Kidney capillary endothelial cell (primary cell): ENCODE data around the gene WDR83.
"Not testable (repeated sequence)": the region's sequence is repeated elsewhere in the genome, so short reads cannot be mapped to it uniquely, and the experiment has no call there.

Experiments
- DNase-seq: peaks from one replicate; pipeline ENCODE4 v3.0.0-alpha.2; 2018; ENCODE audit warnings: low spot score

Gene WDR83

GRCh38 chr19:12687496-12688196, 21.0 kb downstream of the WDR83 start, which contains the start of gene GNG14:
TSS of gene GNG14 (plus strand) at chr19:12687998. CDS start at chr19:12688049, 51 bp downstream.
- DNase-seq = no peak

GRCh38 chr19:12689012-12689411, 22.4 kb downstream of the WDR83 start:
- no peak for DNase-seq

GRCh38 chr19:12689581-12690216, 23.1 kb downstream of the WDR83 start:
- DNase-seq = no peak

- DNase-seq = no peak
These were observed 26.4 kb downstream of the WDR83 start for GRCh38 chr19:12692960-12693359.

GRCh38 chr19:12694641-12695040, 28.0 kb downstream of the WDR83 start:
- no peak for DNase-seq

- peak; percentile 55 for DNase-seq
These were observed 28.5 kb downstream of the WDR83 start for GRCh38 chr19:12695096-12695495.

GRCh38 chr19:12695514-12695913, 28.9 kb downstream of the WDR83 start:
- DNase-seq = no peak

- DNase-seq = no peak
These were observed 29.4 kb downstream of the WDR83 start for GRCh38 chr19:12695997-12696365.

GRCh38 chr19:12696366-12697335, 30.0 kb downstream of the WDR83 start, which contains the start of gene FBXW9:
TSS of gene FBXW9 (minus strand) at chr19:12696631. CDS start at chr19:12696581, 50 bp downstream.
- peak; percentile 87 for DNase-seq

GRCh38 chr19:12697425-12697824, 30.8 kb downstream of the WDR83 start:
- not testable (repeated sequence) for DNase-seq

GRCh38 chr19:12698138-12698537, 31.5 kb downstream of the WDR83 start:
- DNase-seq = no peak

- DNase-seq = no peak
These were observed 35.1 kb downstream of the WDR83 start for GRCh38 chr19:12701596-12702282.

GRCh38 chr19:12703046-12703445, 36.4 kb downstream of the WDR83 start:
- peak; percentile 39 for DNase-seq

GRCh38 chr19:12705169-12705568, 38.6 kb downstream of the WDR83 start:
- DNase-seq = no peak

- DNase-seq = no peak
These were observed 39.2 kb downstream of the WDR83 start for GRCh38 chr19:12705654-12706331.

- no peak for DNase-seq
These were observed 39.7 kb downstream of the WDR83 start for GRCh38 chr19:12706332-12706718.

- no peak for DNase-seq
These were observed 42.0 kb downstream of the WDR83 start for GRCh38 chr19:12708641-12709040.

- DNase-seq = no peak
These were observed 44.6 kb downstream of the WDR83 start for GRCh38 chr19:12711187-12711586.

GRCh38 chr19:12712077-12712476, 45.5 kb downstream of the WDR83 start:
- DNase-seq = not testable (repeated sequence)

- not testable (repeated sequence) for DNase-seq
These were observed 46.7 kb downstream of the WDR83 start for GRCh38 chr19:12713304-12713703.

GRCh38 chr19:12715102-12715501, 48.5 kb downstream of the WDR83 start:
- DNase-seq = no peak
